GM18526 (cell line): ENCODE data around the gene PTPRN2.

Experiments
- POLR2A ChIP-seq: IDR thresholded peaks from 3 replicates; pipeline ENCODE4 v1.6.1; 2011; ENCODE audit not compliant: insufficient read length; ENCODE audit errors: extremely low read depth

Gene PTPRN2

GRCh38 chr7:157875230-157876179 lies 712.1 kb downstream of the PTPRN2 start:
- no peak for TF ChIP-seq POLR2A

- no peak for TF ChIP-seq POLR2A
These were observed 712.8 kb downstream of the PTPRN2 start for GRCh38 chr7:157874870-157875229.

- no peak for TF ChIP-seq POLR2A
These were observed 713.3 kb downstream of the PTPRN2 start for GRCh38 chr7:157874208-157874816.

GRCh38 chr7:157873664-157874063 lies 714.0 kb downstream of the PTPRN2 start:
- TF ChIP-seq POLR2A, result no peak

- no peak for TF ChIP-seq POLR2A
These were observed 714.4 kb downstream of the PTPRN2 start for GRCh38 chr7:157873181-157873580.

- TF ChIP-seq POLR2A, result no peak
These were observed 715.2 kb downstream of the PTPRN2 start for GRCh38 chr7:157872447-157872846.

- no peak for TF ChIP-seq POLR2A
These were observed 715.9 kb downstream of the PTPRN2 start for GRCh38 chr7:157871681-157872080.

GRCh38 chr7:157870644-157871290 lies 716.9 kb downstream of the PTPRN2 start:
- TF ChIP-seq POLR2A, result no peak

GRCh38 chr7:157869793-157870192 lies 717.8 kb downstream of the PTPRN2 start:
- TF ChIP-seq POLR2A, result no peak

- no peak for TF ChIP-seq POLR2A
These were observed 719.8 kb downstream of the PTPRN2 start for GRCh38 chr7:157867685-157868305.

GRCh38 chr7:157866336-157866924 lies 721.2 kb downstream of the PTPRN2 start:
- no peak for TF ChIP-seq POLR2A

- TF ChIP-seq POLR2A, result no peak
These were observed 722.1 kb downstream of the PTPRN2 start for GRCh38 chr7:157865351-157866165.

GRCh38 chr7:157864911-157865310 lies 722.7 kb downstream of the PTPRN2 start:
- no peak for TF ChIP-seq POLR2A
